Prostate gland (tissue), 2 donors: ENCODE measurements around the gene NPHP3. TPM values are rescaled to one million over a fixed set of nuclear protein-coding genes. Genes with fewer than 3 reads are reported as not detected.
A peak's percentile ranks its signal among the peaks of the same experiment; 100 is the strongest.

Experiments used
- DNase-seq: peaks from one replicate; pipeline ENCODE4 v3.0.0-alpha.2; 2019; ENCODE audit warnings: low spot score
- H3K27ac ChIP-seq, 2 donors: fragments of 200-600 bp; sonication (generic); 2 replicates each; pipeline ENCODE4 v1.5.1; 2017 to 2019
- H3K27me3 ChIP-seq: fragments of 200-600 bp; sonication (generic); replicated peaks from 2 replicates; pipeline ENCODE4 v1.5.1; 2019; ENCODE audit not compliant: insufficient read depth
- H3K36me3 ChIP-seq, 2 donors: fragments of 200-600 bp; sonication (generic); 1 replicate in 1 of 2; 2 replicates in 1 of 2; pipeline versions ENCODE4 v1.5.1 to v1.8.1; 2017 to 2019
- H3K4me1 ChIP-seq: fragments of 200-600 bp; sonication (generic); replicated peaks from 2 replicates; pipeline ENCODE4 v1.5.1; 2019
- H3K4me3 ChIP-seq, 2 donors: fragments of 200-600 bp; sonication (generic); 2 replicates each; pipeline ENCODE4 v1.5.1; 2017 to 2019
- H3K9me3 ChIP-seq: fragments of 200-600 bp; sonication (generic); 2 replicates; pipeline ENCODE4 v1.5.1; 2017
- CTCF ChIP-seq, 4 experiments: fragments of 200-600 bp in 2 of 4; fragments of 450-650 bp in 2 of 4; sonication (generic) in 2 of 4; IDR thresholded peaks; 1 replicate in 3 of 4; 2 replicates in 1 of 4; pipeline ENCODE4 v1.5.1; 2016 to 2019; ENCODE audit warnings: antibody characterized with exemption in 4 of 4, mild to moderate bottlenecking in 2 of 4, moderate library complexity in 2 of 4
- POLR2A ChIP-seq: fragments of 450-650 bp; IDR thresholded peaks from one replicate; pipeline ENCODE4 v1.6.1; 2016; ENCODE audit warnings: antibody characterized with exemption, mild to moderate bottlenecking
- POLR2AphosphoS5 ChIP-seq: sonication (generic); formaldehyde crosslinking; IDR thresholded peaks from one replicate; pipeline ENCODE4 v1.6.1; 2017; ENCODE audit warnings: antibody characterized with exemption
- WGBS: methylation state at CpG from one replicate; pipeline ENCODE4 v1.1.5; 2018; 5-methylcytosine and 5-hydroxymethylcytosine counted together
- intact Hi-C: fragments of 100-400 bp; cut with DNase I; formaldehyde crosslinking; loops from one replicate; pipeline ENCODE4 v1.14.2; 2022
- total RNA-seq, 2 donors: library from RNA; depleted of rRNA; stranded (reverse); fragments of >200 nt; gene quantifications; one replicate each; pipeline ENCODE4 v1.1.0, GENCODE V29; 2016

The NPHP3 gene
- total RNA-seq, 2 donors from 2014 or later, result 15.1 to 41.1 TPM

DNA sequence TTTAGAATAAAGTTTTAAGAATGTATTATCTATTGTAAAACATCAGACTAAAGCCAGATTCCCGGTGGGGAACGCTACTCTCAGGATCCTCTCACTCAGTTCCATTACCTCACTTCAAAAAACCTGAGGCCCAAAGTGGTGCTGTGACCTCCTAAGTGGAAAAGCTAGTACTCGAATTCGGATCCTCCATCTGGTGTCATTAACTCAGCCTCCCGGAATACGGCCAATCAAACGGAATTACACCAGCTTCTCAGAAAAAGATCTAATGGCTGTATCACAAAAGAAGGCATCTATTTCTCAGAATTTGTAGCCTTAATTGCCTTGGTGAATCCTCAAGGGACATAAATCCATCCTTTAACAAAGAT, 63.2 kb downstream of the NPHP3 start:
- no peak for DNase-seq
- Histone ChIP-seq H3K27me3 (no peaks in the 10 kb centered on the region), H3K27ac (peak overlapping the region; percentile 89 to 91), H3K4me3 (peak overlapping the region; percentile 75 to 77), H3K4me1 (peaks cover 7% of the 10 kb centered on the region), H3K9me3 (no peaks in the 10 kb centered on the region), H3K36me3 (no peaks in the 10 kb centered on the region)
- intact Hi-C loops, result no loop called here
- 8% methylated on average over 7 of the region's 7 CpGs for WGBS
- TF ChIP-seq CTCF (IDR thresholded peaks at IDR 0.05), result no peak
- no peak for TF ChIP-seq POLR2A
- TF ChIP-seq POLR2AphosphoS5, result no peak

DNA sequence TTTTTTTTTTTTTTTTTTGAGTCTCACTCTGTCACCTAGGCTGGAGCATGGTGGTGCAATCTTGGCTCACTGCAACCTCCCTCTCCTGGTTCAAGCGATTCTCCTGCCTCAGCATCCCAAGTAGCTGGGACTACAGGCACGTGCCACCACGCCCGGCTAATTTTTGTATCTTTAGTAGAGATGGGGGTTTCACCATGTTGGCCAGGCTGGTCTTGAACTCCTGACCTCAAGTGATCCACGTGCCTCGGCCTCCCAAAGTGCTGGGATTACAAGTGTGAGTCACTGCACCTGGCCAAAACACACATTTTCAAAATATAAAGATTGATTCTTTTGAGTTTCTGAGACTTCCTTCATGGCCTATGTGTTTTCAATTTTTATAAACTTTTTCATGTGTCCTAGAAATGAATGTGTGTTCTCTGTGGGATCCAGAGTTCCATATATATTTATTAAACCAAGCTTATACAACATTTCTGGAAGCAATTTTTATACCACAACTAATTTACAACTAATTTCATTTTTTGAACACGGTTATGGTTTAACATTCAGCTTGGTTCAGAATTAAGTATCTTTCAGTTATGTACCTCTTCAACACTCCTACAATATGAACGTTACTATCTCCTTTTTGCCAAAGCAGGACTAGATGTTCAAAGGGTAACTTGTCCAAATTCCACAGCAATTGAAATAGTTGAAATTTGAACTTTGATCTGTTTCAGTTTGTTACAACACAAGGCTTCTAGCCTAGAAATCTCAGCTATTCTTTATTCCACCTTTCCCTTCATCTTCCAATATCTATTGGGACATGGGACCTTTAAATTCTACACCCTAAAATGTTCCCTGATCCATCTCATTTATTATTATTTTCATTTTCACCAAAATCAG, 64.1 kb downstream of the NPHP3 start:
- H3K9me3 ChIP-seq, result no peaks in the 10 kb centered on the region
- intact Hi-C loops, result no loop called here
- peaks cover 7% of the 10 kb centered on the region for H3K4me1 ChIP-seq
- no peak overlapping the region for H3K27ac ChIP-seq
- TF ChIP-seq POLR2AphosphoS5, result no peak
- no peak for TF ChIP-seq POLR2A
- TF ChIP-seq CTCF (IDR thresholded peaks at IDR 0.05), result no peak
- 91% methylated on average over 8 of the region's 8 CpGs for WGBS
- DNase-seq, result no peak
- peak overlapping the region in 1 of 2 donors; percentile 77 for H3K4me3 ChIP-seq
- H3K36me3 ChIP-seq, result no peaks in the 10 kb centered on the region
- H3K27me3 ChIP-seq, result no peaks in the 10 kb centered on the region

DNA sequence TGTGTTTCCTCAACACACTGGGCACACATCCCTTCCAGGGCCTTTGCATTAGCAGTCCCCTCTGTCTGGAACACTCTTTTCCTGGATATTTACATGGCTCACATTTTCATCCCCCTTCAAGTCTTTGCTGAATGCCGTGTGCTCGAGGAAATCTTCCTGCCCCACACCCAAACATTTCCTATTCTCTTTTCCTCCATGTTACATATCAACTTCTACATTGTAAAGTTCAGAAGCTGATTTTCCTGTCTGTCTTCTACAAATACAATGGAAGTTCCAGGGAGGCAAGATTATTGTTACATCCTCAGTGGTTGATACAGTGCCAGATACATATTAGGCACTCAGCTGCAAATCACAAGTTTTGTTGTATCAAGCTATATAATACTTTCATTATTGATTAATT, 66.7 kb downstream of the NPHP3 start:
- DNase-seq, result no peak
- WGBS, result 59% methylated on average over 2 of the region's 2 CpGs
- peaks cover 12% of the 10 kb centered on the region for H3K4me1 ChIP-seq

DNA sequence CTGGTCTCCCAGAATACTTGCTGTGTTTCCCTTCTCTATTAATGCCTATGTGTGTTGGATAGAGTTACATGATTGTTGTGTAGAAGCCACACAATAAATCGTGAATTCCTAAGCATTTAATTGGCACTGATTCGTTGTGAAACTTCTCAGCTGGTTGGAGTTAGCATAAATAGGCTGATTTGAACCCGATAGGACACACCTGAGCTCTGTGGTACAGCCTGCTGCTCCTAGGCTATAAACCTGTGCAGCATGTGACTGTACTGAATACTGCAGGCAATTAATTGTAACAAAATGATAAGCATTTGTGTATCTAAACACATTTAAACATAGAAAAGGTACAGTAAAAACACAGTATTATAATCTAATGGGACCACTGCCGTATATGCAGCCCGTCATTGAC, 67.5 kb downstream of the NPHP3 start:
- Histone ChIP-seq H3K9me3 (no peaks in the 10 kb centered on the region), H3K27ac (peak overlapping the region in 1 of 2 donors; percentile 17), H3K4me1 (peaks cover 12% of the 10 kb centered on the region), H3K27me3 (no peaks in the 10 kb centered on the region), H3K4me3 (no peak overlapping the region), H3K36me3 (no peaks in the 10 kb centered on the region)
- intact Hi-C loops, result no loop called here
- TF ChIP-seq POLR2AphosphoS5, result no peak
- no peak for TF ChIP-seq POLR2A
- TF ChIP-seq CTCF (IDR thresholded peaks at IDR 0.05), result no peak
- WGBS, result 67% methylated on average over 5 of the region's 5 CpGs
- DNase-seq, result no peak

More for the DNA sequence above, 66.7 kb downstream of the NPHP3 start:
- Histone ChIP-seq H3K27me3 (no peaks in the 10 kb centered on the region), H3K4me3 (no peak overlapping the region), H3K27ac (peak overlapping the region in 1 of 2 donors; percentile 17), H3K9me3 (no peaks in the 10 kb centered on the region), H3K36me3 (no peaks in the 10 kb centered on the region)
- TF ChIP-seq POLR2AphosphoS5, result peak; percentile 31
- no peak for TF ChIP-seq POLR2A
- intact Hi-C loops, result no loop called here

- WGBS, result 94% methylated on average over 2 of the region's 2 CpGs
- Histone ChIP-seq H3K27ac (no peak overlapping the region), H3K9me3 (no peaks in the 10 kb centered on the region), H3K4me3 (no peak overlapping the region), H3K4me1 (peaks cover 12% of the 10 kb centered on the region), H3K36me3 (no peaks in the 10 kb centered on the region), H3K27me3 (no peaks in the 10 kb centered on the region)
- TF ChIP-seq POLR2AphosphoS5 (no peak), POLR2A (no peak), CTCF (IDR thresholded peaks at IDR 0.05) (no peak)
- no peak for DNase-seq
- intact Hi-C loops, result no loop called here
Measured at GRCh38 chr3:132654190-132654589, 68.0 kb downstream of the NPHP3 start.
